HepG2 (cell line): ENCODE results near the gene CAPN7. TPM values are rescaled to one million over a fixed set of nuclear protein-coding genes. Genes with fewer than 3 reads are reported as not detected.

Experiments used
- ATAC-seq: fragments of 200-7000 bp; cut with Tn5 transposase; 3 replicates; pipeline ENCODE4 v1.9.1; 2020; ENCODE audit warnings: mild to moderate bottlenecking, moderate library complexity
- BruUV-seq: library from RNA; stranded (reverse); fragments of 400-500 nt; replicated peaks from 2 replicates; lab custom pipeline; 2021; lab: Mats Ljungman, UMichigan
- CTCF ChIA-PET: fragments of 300-600 bp; formaldehyde crosslinking; extraction: SDS; loops from one replicate; lab custom pipeline; 2021; ENCODE audit warnings: low total read pairs, inconsistent platforms, low intra/inter-chr PET ratio; lab: Yijun Ruan, JAX
- POLR2A ChIA-PET: fragments of 350-600 bp; sonication (Branson Sonifier 250); formaldehyde crosslinking; loops from one replicate; lab custom pipeline; 2020; ENCODE audit warnings: antibody characterized with exemption, inconsistent platforms; lab: Yijun Ruan, JAX
- DNase-seq: peaks from one replicate; pipeline ENCODE4 v3.0.0-alpha.2; 2015; ENCODE audit warnings: low spot score
- FAIRE-seq: peaks from 3 replicates; lab custom pipeline; 2011; peaks lifted over from hg19 to GRCh38; lab: Jason Lieb, UNC
- H2AFZ ChIP-seq: one replicate; pipeline ENCODE4 v1.6.1; 2011; ENCODE audit warnings: low read length, inconsistent platforms
- H3K27ac ChIP-seq: fragments of 300-600 bp; 3 replicates; pipeline ENCODE4 v1.8.0; 2011; ENCODE audit warnings: mixed run types, mild to moderate bottlenecking, mixed read lengths, low read length, inconsistent platforms; ENCODE audit not compliant: insufficient read depth; ENCODE audit errors: extremely low read length
- H3K27me3 ChIP-seq, 2 experiments: fragments of 200-600 bp in 1 of 2; 2 replicates in 1 of 2; 3 replicates in 1 of 2; pipeline versions ENCODE4 v1.6.0 to v1.8.0; 2011; ENCODE audit warnings: low read length in 2 of 2, mild to moderate bottlenecking in 2 of 2, moderate library complexity in 2 of 2, inconsistent platforms in 1 of 2; ENCODE audit not compliant: insufficient read depth in 2 of 2, control insufficient read depth in 1 of 2
- H3K36me3 ChIP-seq, 2 experiments: fragments of 200-600 bp in 1 of 2; replicated peaks in 1 of 2; 2 replicates in 1 of 2; 3 replicates in 1 of 2; pipeline versions ENCODE4 v1.5.1 to v1.8.0; 2011; ENCODE audit warnings: low read length in 2 of 2, inconsistent platforms in 1 of 2; ENCODE audit not compliant: insufficient read depth in 2 of 2, control insufficient read depth in 1 of 2
- H3K4me1 ChIP-seq: 2 replicates; pipeline ENCODE4 v1.5.1; 2012; ENCODE audit warnings: low read length, inconsistent platforms; ENCODE audit not compliant: insufficient read depth
- H3K4me2 ChIP-seq: 2 replicates; pipeline ENCODE4 v1.6.0; 2011; ENCODE audit warnings: low read depth, low read length, inconsistent platforms
- H3K4me3 ChIP-seq, 3 experiments: fragments of 200-600 bp in 1 of 3; sonication (generic), shearing (Covaris generic) in 1 of 3; replicated peaks in 1 of 3; 2 replicates each; pipeline ENCODE4 v1.5.1; 2011 to 2016; ENCODE audit warnings: low read length in 3 of 3, inconsistent platforms in 2 of 3, low read depth in 2 of 3, mild to moderate bottlenecking in 2 of 3, control low read depth in 1 of 3, mixed read lengths in 1 of 3; ENCODE audit not compliant: insufficient read depth in 1 of 3
- H3K79me2 ChIP-seq: one replicate; pipeline ENCODE4 v1.6.1; 2011; ENCODE audit warnings: low read length, inconsistent platforms; ENCODE audit not compliant: insufficient read depth
- H3K9ac ChIP-seq: 2 replicates; pipeline ENCODE4 v1.6.0; 2011; ENCODE audit warnings: mild to moderate bottlenecking, low read depth, low read length, inconsistent platforms; ENCODE audit not compliant: insufficient read depth
- H3K9me3 ChIP-seq: 2 replicates; pipeline ENCODE4 v1.5.1; 2012; ENCODE audit warnings: mild to moderate bottlenecking, low read length
- H4K20me1 ChIP-seq: 2 replicates; pipeline ENCODE4 v1.6.0; 2011; ENCODE audit warnings: inconsistent platforms, mild to moderate bottlenecking, low read length, moderate library complexity; ENCODE audit not compliant: insufficient read depth
- FIP1L1 ChIP-seq: fragments of 200-400 bp; formaldehyde crosslinking; IDR thresholded peaks from 2 replicates; pipeline ENCODE4 v1.6.1; 2018; ENCODE audit warnings: low read depth, mild to moderate bottlenecking, low read length, moderate library complexity, borderline replicate concordance; ENCODE audit not compliant: insufficient read depth
- GABPA ChIP-seq, 2 experiments: IDR thresholded peaks; 2 replicates each; pipeline ENCODE4 v1.6.1; 2011 to 2016; ENCODE audit warnings: low read depth in 2 of 2, low read length in 1 of 2, missing biosample characterization in 1 of 2, missing genetic modification characterization in 1 of 2
- HNF4G ChIP-seq, 2 experiments: sonication (generic) in 1 of 2; formaldehyde crosslinking in 1 of 2; IDR thresholded peaks; 2 replicates each; pipeline versions ENCODE4 v1.4.0 to v1.6.1; 2011 to 2020; ENCODE audit warnings: borderline replicate concordance in 2 of 2, low read depth in 2 of 2, mild to moderate bottlenecking in 2 of 2, low read length in 1 of 2, missing genetic modification reagents in 1 of 2, moderate library complexity in 1 of 2
- REL ChIP-seq: sonication (generic); formaldehyde crosslinking; conservative IDR thresholded peaks from 2 replicates; pipeline ENCODE4 v1.8.0; 2022; ENCODE audit warnings: mild to moderate bottlenecking, missing genetic modification reagents, moderate library complexity
- SRSF1 ChIP-seq: fragments of 200-400 bp; formaldehyde crosslinking; optimal IDR thresholded peaks from 2 replicates; pipeline ENCODE3; 2017; ENCODE audit warnings: mild to moderate bottlenecking, low read depth, low read length, moderate library complexity
- WIZ ChIP-seq: sonication (generic); formaldehyde crosslinking; IDR thresholded peaks from 2 replicates; pipeline ENCODE4 v1.5.1; 2020; ENCODE audit warnings: mild to moderate bottlenecking, missing genetic modification reagents
- ZBTB43 ChIP-seq: sonication (generic); formaldehyde crosslinking; conservative IDR thresholded peaks from 2 replicates; pipeline ENCODE4 v1.4.0; 2020; ENCODE audit warnings: missing genetic modification reagents
- ZBTB49 ChIP-seq: sonication (generic); formaldehyde crosslinking; IDR thresholded peaks from 2 replicates; pipeline ENCODE4 v1.4.0; 2020; ENCODE audit warnings: missing genetic modification reagents, borderline replicate concordance
- ZBTB7B ChIP-seq: sonication (generic); formaldehyde crosslinking; IDR thresholded peaks from 2 replicates; pipeline ENCODE4 v1.4.0; 2020; ENCODE audit warnings: missing genetic modification reagents
- ZNF326 ChIP-seq: sonication (generic); formaldehyde crosslinking; IDR thresholded peaks from 2 replicates; pipeline ENCODE4 v1.4.0; 2020; ENCODE audit warnings: missing genetic modification reagents, borderline replicate concordance
- ZNF501 ChIP-seq: sonication (generic); formaldehyde crosslinking; IDR thresholded peaks from 2 replicates; pipeline ENCODE4 v1.5.1; 2020; ENCODE audit warnings: mild to moderate bottlenecking, moderate library complexity, missing genetic modification reagents
- ZNF556 ChIP-seq: sonication (generic); formaldehyde crosslinking; IDR thresholded peaks from 2 replicates; pipeline ENCODE4 v1.4.0; 2020; ENCODE audit warnings: mild to moderate bottlenecking, missing genetic modification reagents, borderline replicate concordance
- ZNF672 ChIP-seq: sonication (generic); formaldehyde crosslinking; IDR thresholded peaks from 2 replicates; pipeline ENCODE4 v1.8.1; 2022; ENCODE audit warnings: missing genetic modification reagents
- ZNF782 ChIP-seq: sonication (generic); formaldehyde crosslinking; IDR thresholded peaks from 2 replicates; pipeline ENCODE4 v1.4.0; 2020; ENCODE audit warnings: missing genetic modification reagents, mild to moderate bottlenecking, borderline replicate concordance
- WGBS: methylation state at CpG from one replicate; pipeline ENCODE4 v1.1.6; 2017; ENCODE audit warnings: low lambda C conversion rate; 5-methylcytosine and 5-hydroxymethylcytosine counted together
- in situ Hi-C: cut with HindIII; loops from 2 replicates; pipeline ENCODE4 v1.10.0; 2017; ENCODE audit warnings: low pct_unique_long_range_greater_than_20kb; ENCODE audit not compliant: extremely low pct_ligation_motif_present
- intact Hi-C: fragments of 100-400 bp; cut with micrococcal nuclease; formaldehyde crosslinking; loops from one replicate; pipeline ENCODE4 v1.10.0; 2022; ENCODE audit not compliant: unreplicated experiment
- polyA plus RNA-seq, 8 experiments: library from polyadenylated mRNA; depleted of rRNA in 3 of 8; stranded (reverse) in 7 of 8; unstranded in 1 of 8; fragments of >200 nt; fragmentation: Illumina TruSeq in 4 of 8; extraction: Trizol in 4 of 8; gene quantifications; 2 replicates each; pipeline versions ENCODE4 v1.2.1 to v1.2.3, GENCODE V29; 2011 to 2016; ENCODE audit warnings: low read depth in 4 of 8, missing spikeins in 1 of 8, mixed read lengths in 1 of 8; ENCODE audit not compliant: insufficient read depth in 1 of 8
- total RNA-seq, 5 experiments: library from RNA; depleted of rRNA; stranded (reverse); fragments of >200 nt; fragmentation: Illumina TruSeq; extraction: Trizol; gene quantifications; 2 replicates each; pipeline ENCODE4 v1.2.3, GENCODE V29; 2016; ENCODE audit warnings: low read depth in 1 of 5

The CAPN7 gene
- total and polyA plus RNA-seq, 2 of the 13 experiments (the other 11 are each of a cell fraction or from before 2014, with no cell fraction given): 16.7 to 36.8 TPM

- intact Hi-C loops: no loop called here
- H3K9me3 ChIP-seq: no peaks in the 10 kb centered on the region
- TF ChIP-seq HNF4G (IDR thresholded peaks at IDR 0.05; ENCODE audit: borderline replicate concordance, low read depth, low read length): no peak
- TF ChIP-seq HNF4G (CRISPR knock-in tag; IDR thresholded peaks at IDR 0.05; ENCODE audit: borderline replicate concordance, low read depth): no peak
- no peak for TF ChIP-seq ZBTB43 (CRISPR knock-in tag)
- TF ChIP-seq ZNF672 (CRISPR knock-in tag): no peak
- in situ Hi-C loops: no loop called here
- H3K27ac ChIP-seq: no peak overlapping the region
- H3K4me2 ChIP-seq: no peak overlapping the region
- BruUV-seq: no TSS peak
- H4K20me1 ChIP-seq: no peaks in the 10 kb centered on the region
- DNase-seq (no peak), FAIRE-seq (no peak), ATAC-seq (no peak)
- H3K4me3 ChIP-seq: no peak overlapping the region
- H3K36me3 ChIP-seq: no peaks in the 10 kb centered on the region
- WGBS: 47% methylated on average over 4 of the region's 4 CpGs
- no peak overlapping the region for H3K9ac ChIP-seq
- no peaks in the 10 kb centered on the region for H3K79me2 ChIP-seq
- H3K4me1 ChIP-seq: no peaks in the 10 kb centered on the region
- no peak overlapping the region for H2AFZ ChIP-seq
- POLR2A ChIA-PET: no interaction called here
- CTCF ChIA-PET: no interaction called here
- H3K27me3 ChIP-seq: no peaks in the 10 kb centered on the region; a peak in 1 of 5 replicates
Measured at GRCh38 chr3:15297608-15298350, 91.7 kb downstream of the CAPN7 start.

- Histone ChIP-seq H3K79me2 (no peaks in the 10 kb centered on the region), H3K4me3 (no peak overlapping the region), H3K4me2 (no peak overlapping the region), H4K20me1 (no peaks in the 10 kb centered on the region), H2AFZ (no peak overlapping the region), H3K9me3 (no peaks in the 10 kb centered on the region), H3K27ac (no peak overlapping the region), H3K4me1 (no peaks in the 10 kb centered on the region), H3K36me3 (no peaks in the 10 kb centered on the region), H3K27me3 (no peaks in the 10 kb centered on the region; a peak in 1 of 5 replicates), H3K9ac (no peak overlapping the region)
- FAIRE-seq (no peak), DNase-seq (no peak), ATAC-seq (no peak)
- whole genome bisulfite sequencing: 20% methylated on average over 3 of the region's 3 CpGs
- ChIA-PET POLR2A (no interaction called here), CTCF (no interaction called here)
- intact Hi-C loops (no loop called here), in situ Hi-C loops (no loop called here)
- BruUV-seq: no TSS peak
- TF ChIP-seq REL (CRISPR knock-in tag) (no peak), ZNF556 (CRISPR knock-in tag) (no peak), FIP1L1 (no peak), ZNF782 (CRISPR knock-in tag) (no peak), ZBTB7B (CRISPR knock-in tag) (no peak), SRSF1 (no peak), WIZ (CRISPR knock-in tag) (no peak), ZBTB49 (no peak), ZNF501 (CRISPR knock-in tag) (no peak), GABPA (IDR thresholded peaks at IDR 0.05; ENCODE audit: low read depth, low read length) (no peak), GABPA (CRISPR knock-in tag; IDR thresholded peaks at IDR 0.05; ENCODE audit: low read depth) (no peak), ZNF326 (CRISPR knock-in tag) (no peak)
Measured at GRCh38 chr3:15298504-15298903, 92.5 kb downstream of the CAPN7 start.
